Astrocyte of the cerebellum (primary cell): ENCODE data around the gene PTPRN.

Experiments used
- DNase-seq: peaks from one replicate; pipeline ENCODE4 v3.0.0-alpha.2; 2011; ENCODE audit warnings: low read depth
- H3K4me3 ChIP-seq: 2 replicates; pipeline ENCODE4 v1.5.1; 2011; ENCODE audit warnings: mild to moderate bottlenecking, low read depth, low read length, moderate library complexity
- in situ Hi-C: cut with HindIII; loops from 2 replicates; pipeline ENCODE4 v1.10.0; 2017; ENCODE audit warnings: low sequenced_read_pairs
- TF ChIP-seq, protein P1 (sequence below): IDR thresholded peaks from 2 replicates; pipeline ENCODE4 v1.5.1; 2012; ENCODE audit warnings: low read length, low read depth, moderate library complexity, mild to moderate bottlenecking; ENCODE audit errors: missing control alignments

The PTPRN gene

GRCh38 chr2:219293736-219294231 is 15.4 kb downstream of the PTPRN start:
- TF ChIP-seq, protein P1, sequence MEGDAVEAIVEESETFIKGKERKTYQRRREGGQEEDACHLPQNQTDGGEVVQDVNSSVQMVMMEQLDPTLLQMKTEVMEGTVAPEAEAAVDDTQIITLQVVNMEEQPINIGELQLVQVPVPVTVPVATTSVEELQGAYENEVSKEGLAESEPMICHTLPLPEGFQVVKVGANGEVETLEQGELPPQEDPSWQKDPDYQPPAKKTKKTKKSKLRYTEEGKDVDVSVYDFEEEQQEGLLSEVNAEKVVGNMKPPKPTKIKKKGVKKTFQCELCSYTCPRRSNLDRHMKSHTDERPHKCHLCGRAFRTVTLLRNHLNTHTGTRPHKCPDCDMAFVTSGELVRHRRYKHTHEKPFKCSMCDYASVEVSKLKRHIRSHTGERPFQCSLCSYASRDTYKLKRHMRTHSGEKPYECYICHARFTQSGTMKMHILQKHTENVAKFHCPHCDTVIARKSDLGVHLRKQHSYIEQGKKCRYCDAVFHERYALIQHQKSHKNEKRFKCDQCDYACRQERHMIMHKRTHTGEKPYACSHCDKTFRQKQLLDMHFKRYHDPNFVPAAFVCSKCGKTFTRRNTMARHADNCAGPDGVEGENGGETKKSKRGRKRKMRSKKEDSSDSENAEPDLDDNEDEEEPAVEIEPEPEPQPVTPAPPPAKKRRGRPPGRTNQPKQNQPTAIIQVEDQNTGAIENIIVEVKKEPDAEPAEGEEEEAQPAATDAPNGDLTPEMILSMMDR: no peak
- DNase-seq: no peak
- H3K4me3 ChIP-seq: no peak overlapping the region
- in situ Hi-C loops: no loop called here

GRCh38 chr2:219292616-219293015 is 16.6 kb downstream of the PTPRN start:
- no peak for DNase-seq
- TF ChIP-seq, protein P1: no peak
- no peak overlapping the region for H3K4me3 ChIP-seq
- in situ Hi-C loops: no loop called here

DNA sequence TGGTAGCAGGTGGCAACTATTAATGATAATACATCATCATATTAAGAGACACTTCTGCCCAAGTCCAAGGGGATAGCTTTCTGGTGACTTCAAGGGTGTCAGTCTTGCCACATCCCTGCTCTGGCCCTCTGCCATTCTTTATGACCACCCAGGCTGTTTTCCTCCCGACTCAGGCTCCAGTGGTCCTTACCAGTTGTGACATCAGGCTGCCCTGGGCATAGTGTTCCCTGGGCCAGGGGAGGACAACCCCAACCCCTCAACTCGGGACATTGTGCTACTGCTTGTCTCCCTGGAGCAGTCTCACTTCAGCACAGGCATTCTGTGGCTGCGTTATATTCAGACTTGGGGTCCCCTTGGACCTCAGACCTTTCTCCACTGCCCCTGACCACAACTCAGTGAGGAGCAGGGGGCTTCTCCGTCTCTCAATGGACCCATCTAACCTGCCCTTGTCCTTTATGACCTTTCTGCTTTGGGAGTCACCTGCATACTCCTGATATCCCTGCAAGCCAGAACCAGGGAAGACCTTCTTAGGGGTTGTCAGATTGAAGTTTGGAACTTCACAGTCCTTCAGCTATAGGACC is 17.2 kb downstream of the PTPRN start:
- no peak overlapping the region for H3K4me3 ChIP-seq
- DNase-seq: no peak
- in situ Hi-C loops: no loop called here
- TF ChIP-seq, protein P1: no peak

DNA sequence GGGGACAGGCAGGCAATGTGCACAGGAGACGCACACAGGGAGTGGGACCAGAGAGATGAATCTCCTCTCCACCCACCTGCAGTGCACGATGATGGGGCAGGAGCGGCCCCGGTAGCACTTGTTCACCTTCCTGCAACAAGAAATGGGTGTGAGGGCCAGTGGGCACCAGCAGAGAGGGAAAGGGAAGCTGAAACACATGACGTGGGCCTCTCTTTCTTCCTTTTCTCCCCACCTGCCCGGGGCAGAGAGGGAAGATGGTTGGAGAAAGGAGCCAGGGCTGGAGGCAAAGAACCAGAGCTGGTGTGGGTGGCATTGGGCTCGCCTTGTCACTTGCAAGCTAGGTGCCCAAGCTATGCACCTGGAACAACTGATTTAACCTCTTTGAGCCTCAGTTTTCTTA is 17.8 kb downstream of the PTPRN start:
- TF ChIP-seq, protein P1: no peak
- in situ Hi-C loops: no loop called here

GRCh38 chr2:219290381-219291171 is 18.6 kb downstream of the PTPRN start:
- H3K4me3 ChIP-seq: no peak overlapping the region
- in situ Hi-C loops: no loop called here
- no peak for DNase-seq
- TF ChIP-seq, protein P1: no peak

More for the DNA sequence above, 17.8 kb downstream of the PTPRN start:
- no peak overlapping the region for H3K4me3 ChIP-seq
- no peak for DNase-seq

GRCh38 chr2:219289537-219290361 is 19.5 kb downstream of the PTPRN start:
- no peak overlapping the region for H3K4me3 ChIP-seq
- in situ Hi-C loops: no loop called here

More at GRCh38 chr2:219289537-219290361, 19.5 kb downstream of the PTPRN start:
- TF ChIP-seq, protein P1: no peak
- peak; percentile 60 for DNase-seq
